ENCODE results near the gene NIN. TPM values are rescaled to one million over a fixed set of nuclear protein-coding genes. Genes with fewer than 3 reads are reported as not detected.

NIN gene
- total RNA-seq, 3 donors from 2014 or later = 20.5 to 36.3 (median 27.9) TPM

- ATAC-seq (no peak), DNase-seq (no peak)
- intact Hi-C loops (cut with DNase I, micrococcal nuclease) = no loop called here
- TF ChIP-seq CTCF (IDR thresholded peaks at IDR 0.05) = no peak
- no peaks in the 10 kb centered on the region for H3K9me3 ChIP-seq
- no peaks in the 10 kb centered on the region for H3K4me1 ChIP-seq (ENCODE audit: low read depth)
- H3K4me3 ChIP-seq = no peak overlapping the region
- H3K36me3 ChIP-seq (ENCODE audit: low read depth) = no peaks in the 10 kb centered on the region
These were observed 50.6 kb downstream of the NIN start for GRCh38 chr14:50780393-50780792.

- TF ChIP-seq CTCF (IDR thresholded peaks at IDR 0.05) = no peak
- Histone ChIP-seq H3K4me1 (ENCODE audit: low read depth) (no peaks in the 10 kb centered on the region), H3K4me3 (no peak overlapping the region), H3K9me3 (no peaks in the 10 kb centered on the region), H3K36me3 (ENCODE audit: low read depth) (no peaks in the 10 kb centered on the region)
- DNase-seq (no peak), ATAC-seq (peak; percentile 35)
- intact Hi-C loops (cut with DNase I, micrococcal nuclease) = loop anchor here in 1 of 2 donors (10.0 kb wide), 1 partner anchor 174 kb away; no protein-coding TSS in a partner anchor
These were observed 52.1 kb downstream of the NIN start for GRCh38 chr14:50778721-50779483.

GRCh38 chr14:50776522-50776921, 54.4 kb downstream of the NIN start:
- no peaks in the 10 kb centered on the region for H3K36me3 ChIP-seq (ENCODE audit: low read depth)
- no peak for TF ChIP-seq CTCF (IDR thresholded peaks at IDR 0.05)
- DNase-seq (no peak), ATAC-seq (no peak)
- no peaks in the 10 kb centered on the region for H3K9me3 ChIP-seq
- intact Hi-C loops (cut with DNase I, micrococcal nuclease) = loop anchor here in 1 of 2 donors (10.0 kb wide), 1 partner anchor 172 kb away; no protein-coding TSS in a partner anchor
- H3K4me3 ChIP-seq = no peak overlapping the region
- no peaks in the 10 kb centered on the region for H3K4me1 ChIP-seq (ENCODE audit: low read depth)

GRCh38 chr14:50775357-50775756, 55.6 kb downstream of the NIN start:
- H3K9me3 ChIP-seq = no peaks in the 10 kb centered on the region
- no peaks in the 10 kb centered on the region for H3K36me3 ChIP-seq (ENCODE audit: low read depth)
- intact Hi-C loops (cut with DNase I, micrococcal nuclease) = loop anchor here in 1 of 2 donors (10.0 kb wide), 1 partner anchor 171 kb away; no protein-coding TSS in a partner anchor
- TF ChIP-seq CTCF (IDR thresholded peaks at IDR 0.05) = no peak
- H3K4me1 ChIP-seq (ENCODE audit: low read depth) = no peaks in the 10 kb centered on the region
- ATAC-seq (no peak), DNase-seq (no peak)
- H3K4me3 ChIP-seq = no peak overlapping the region

GRCh38 chr14:50774542-50775267, 56.3 kb downstream of the NIN start:
- ATAC-seq (no peak), DNase-seq (no peak)
- Histone ChIP-seq H3K4me1 (ENCODE audit: low read depth) (no peaks in the 10 kb centered on the region), H3K36me3 (ENCODE audit: low read depth) (no peaks in the 10 kb centered on the region), H3K4me3 (no peak overlapping the region), H3K9me3 (no peaks in the 10 kb centered on the region)
- TF ChIP-seq CTCF (IDR thresholded peaks at IDR 0.05) = no peak
- intact Hi-C loops (cut with DNase I, micrococcal nuclease) = loop anchor here in 1 of 2 donors (10.0 kb wide), 1 partner anchor 170 kb away; no protein-coding TSS in a partner anchor
